OCI-LY1 (cell line): ENCODE measurements around the gene PCDHGB2.
"Not testable (repeated sequence)": the region's sequence is repeated elsewhere in the genome, so short reads cannot be mapped to it uniquely, and the experiment has no call there.

ENCODE experiments used
- H2AFZ ChIP-seq: fragments of 200-600 bp; sonication (generic), shearing (Covaris generic); 2 replicates; pipeline ENCODE4 v1.6.0; 2014; ENCODE audit warnings: antibody characterized with exemption, mild to moderate bottlenecking, low read length
- H3F3A ChIP-seq: fragments of 200-600 bp; sonication (generic), shearing (Covaris generic); 2 replicates; pipeline ENCODE4 v1.6.0; 2014; ENCODE audit warnings: mild to moderate bottlenecking, antibody characterized with exemption, low read length, moderate library complexity; ENCODE audit not compliant: insufficient read depth
- H3K27ac ChIP-seq: fragments of 200-600 bp; sonication (generic); 2 replicates; pipeline ENCODE4 v1.5.1; 2014; ENCODE audit warnings: low read length, mixed run types, mild to moderate bottlenecking, low read depth; ENCODE audit not compliant: poor library complexity, severe bottlenecking
- H3K27me3 ChIP-seq: fragments of 200-600 bp; sonication (generic); 2 replicates; pipeline ENCODE4 v1.6.0; 2014; ENCODE audit warnings: antibody characterized with exemption, mild to moderate bottlenecking, low read length, moderate library complexity; ENCODE audit not compliant: insufficient read depth
- H3K36me3 ChIP-seq: fragments of 200-600 bp; sonication (generic); 2 replicates; pipeline ENCODE4 v1.6.1; 2014; ENCODE audit warnings: mild to moderate bottlenecking, antibody characterized with exemption, low read length, moderate library complexity, mixed read lengths; ENCODE audit not compliant: insufficient read depth
- H3K4me1 ChIP-seq: fragments of 200-600 bp; sonication (generic); 2 replicates; pipeline ENCODE4 v1.5.1; 2014; ENCODE audit warnings: mild to moderate bottlenecking, low read length, moderate library complexity; ENCODE audit not compliant: insufficient read depth, severe bottlenecking
- H3K4me2 ChIP-seq: fragments of 200-600 bp; sonication (generic), shearing (Covaris generic); 2 replicates; pipeline ENCODE4 v1.6.1; 2014; ENCODE audit warnings: low read length
- H3K4me3 ChIP-seq: fragments of 200-600 bp; sonication (generic); 2 replicates; pipeline ENCODE4 v1.5.1; 2014; ENCODE audit warnings: low read length, low read depth, mild to moderate bottlenecking, mixed read lengths; ENCODE audit not compliant: poor library complexity, severe bottlenecking
- H3K79me2 ChIP-seq: fragments of 200-600 bp; shearing (Covaris generic); 2 replicates; pipeline ENCODE4 v1.6.1; 2016; ENCODE audit warnings: mixed run types, low read length, mixed read lengths; ENCODE audit not compliant: insufficient read depth
- H3K9ac ChIP-seq: fragments of 200-600 bp; sonication (generic), shearing (Covaris generic); 2 replicates; pipeline ENCODE4 v1.6.1; 2014; ENCODE audit warnings: mild to moderate bottlenecking, low read length, mixed read lengths
- H3K9me2 ChIP-seq: fragments of 200-600 bp; sonication (generic), shearing (Covaris generic); 2 replicates; pipeline ENCODE4 v1.6.1; 2014; ENCODE audit warnings: low read depth, mild to moderate bottlenecking, low read length, mixed read lengths
- H3K9me3 ChIP-seq: fragments of 200-600 bp; shearing (Covaris generic); 2 replicates; pipeline ENCODE4 v1.6.1; 2014; ENCODE audit warnings: low read length, mixed read lengths
- H4K20me1 ChIP-seq: fragments of 200-600 bp; sonication (generic), shearing (Covaris generic); 2 replicates; pipeline ENCODE4 v1.6.0; 2016; ENCODE audit warnings: mild to moderate bottlenecking, low read length; ENCODE audit not compliant: insufficient read depth
- EZH2 ChIP-seq: fragments of 200-600 bp; sonication (generic), shearing (Covaris generic); IDR thresholded peaks from 2 replicates; pipeline ENCODE4 v1.8.0; 2017; ENCODE audit warnings: borderline replicate concordance, mixed run types, mild to moderate bottlenecking, antibody characterized with exemption, low read length, moderate library complexity, mixed read lengths
- TF ChIP-seq, protein P1 (sequence below): fragments of 200-600 bp; sonication (generic), shearing (Covaris generic); IDR thresholded peaks from 2 replicates; pipeline ENCODE4 v1.5.1; 2017; ENCODE audit warnings: mild to moderate bottlenecking, antibody characterized with exemption, low read length, moderate library complexity, mixed read lengths

PCDHGB2 gene

GRCh38 chr5:141399555-141400258 is 39.9 kb downstream of the PCDHGB2 start:
- TF ChIP-seq EZH2, result no peak
- TF ChIP-seq, protein P1, sequence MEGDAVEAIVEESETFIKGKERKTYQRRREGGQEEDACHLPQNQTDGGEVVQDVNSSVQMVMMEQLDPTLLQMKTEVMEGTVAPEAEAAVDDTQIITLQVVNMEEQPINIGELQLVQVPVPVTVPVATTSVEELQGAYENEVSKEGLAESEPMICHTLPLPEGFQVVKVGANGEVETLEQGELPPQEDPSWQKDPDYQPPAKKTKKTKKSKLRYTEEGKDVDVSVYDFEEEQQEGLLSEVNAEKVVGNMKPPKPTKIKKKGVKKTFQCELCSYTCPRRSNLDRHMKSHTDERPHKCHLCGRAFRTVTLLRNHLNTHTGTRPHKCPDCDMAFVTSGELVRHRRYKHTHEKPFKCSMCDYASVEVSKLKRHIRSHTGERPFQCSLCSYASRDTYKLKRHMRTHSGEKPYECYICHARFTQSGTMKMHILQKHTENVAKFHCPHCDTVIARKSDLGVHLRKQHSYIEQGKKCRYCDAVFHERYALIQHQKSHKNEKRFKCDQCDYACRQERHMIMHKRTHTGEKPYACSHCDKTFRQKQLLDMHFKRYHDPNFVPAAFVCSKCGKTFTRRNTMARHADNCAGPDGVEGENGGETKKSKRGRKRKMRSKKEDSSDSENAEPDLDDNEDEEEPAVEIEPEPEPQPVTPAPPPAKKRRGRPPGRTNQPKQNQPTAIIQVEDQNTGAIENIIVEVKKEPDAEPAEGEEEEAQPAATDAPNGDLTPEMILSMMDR, result no peak
- Histone ChIP-seq H3K4me2 (no peak overlapping the region), H3K79me2 (no peaks in the 10 kb centered on the region), H3K9me3 (peaks cover 5% of the 10 kb centered on the region; the same call in 1 of the 2 replicates), H4K20me1 (no peaks in the 10 kb centered on the region), H3K9me2 (no peaks in the 10 kb centered on the region), H3K27me3 (no peaks in the 10 kb centered on the region), H3F3A (no peaks in the 10 kb centered on the region), H3K9ac (no peak overlapping the region), H3K4me3 (no peak overlapping the region), H3K4me1 (no peaks in the 10 kb centered on the region), H2AFZ (no peak overlapping the region), H3K36me3 (no peaks in the 10 kb centered on the region), H3K27ac (no peak overlapping the region)

GRCh38 chr5:141402553-141403243 is 42.9 kb downstream of the PCDHGB2 start, which contains the start of gene PCDHGA9:
Gene PCDHGA9, plus strand, starts transcription at chr5:141402778. Its CDS starts 175 bp downstream, at chr5:141402953.
- H3K9me2 ChIP-seq, result no peaks in the 10 kb centered on the region
- H3K4me2 ChIP-seq, result no peak within 1 kb of the TSS
- no peaks in the 10 kb centered on the region for H3K27me3 ChIP-seq
- H3K9me3 ChIP-seq, result peaks cover 5% of the 10 kb centered on the region; the same call in 1 of the 2 replicates
- TF ChIP-seq, protein P1, result no peak
- H3K79me2 ChIP-seq, result no peaks in the 10 kb centered on the region
- no peaks in the 10 kb centered on the region for H3F3A ChIP-seq
- H2AFZ ChIP-seq, result no peak within 1 kb of the TSS
- H3K36me3 ChIP-seq, result no peaks in the 10 kb centered on the region
- H3K9ac ChIP-seq, result no peak within 1 kb of the TSS
- no peaks in the 10 kb centered on the region for H4K20me1 ChIP-seq
- H3K4me1 ChIP-seq, result no peaks in the 10 kb centered on the region
- no peak within 1 kb of the TSS for H3K4me3 ChIP-seq
- H3K27ac ChIP-seq, result no peak within 1 kb of the TSS

GRCh38 chr5:141403387-141403786 is 43.6 kb downstream of the PCDHGB2 start:
- Histone ChIP-seq H3K27ac (no peak overlapping the region), H3K9me2 (no peaks in the 10 kb centered on the region), H2AFZ (no peak overlapping the region), H3F3A (no peaks in the 10 kb centered on the region), H3K79me2 (no peaks in the 10 kb centered on the region), H3K9me3 (peaks cover 5% of the 10 kb centered on the region; the same call in 1 of the 2 replicates), H3K27me3 (no peaks in the 10 kb centered on the region), H3K36me3 (no peaks in the 10 kb centered on the region), H3K4me1 (no peaks in the 10 kb centered on the region), H3K9ac (no peak overlapping the region), H3K4me2 (no peak overlapping the region), H4K20me1 (no peaks in the 10 kb centered on the region), H3K4me3 (no peak overlapping the region)
- TF ChIP-seq EZH2, result no peak

DNA sequence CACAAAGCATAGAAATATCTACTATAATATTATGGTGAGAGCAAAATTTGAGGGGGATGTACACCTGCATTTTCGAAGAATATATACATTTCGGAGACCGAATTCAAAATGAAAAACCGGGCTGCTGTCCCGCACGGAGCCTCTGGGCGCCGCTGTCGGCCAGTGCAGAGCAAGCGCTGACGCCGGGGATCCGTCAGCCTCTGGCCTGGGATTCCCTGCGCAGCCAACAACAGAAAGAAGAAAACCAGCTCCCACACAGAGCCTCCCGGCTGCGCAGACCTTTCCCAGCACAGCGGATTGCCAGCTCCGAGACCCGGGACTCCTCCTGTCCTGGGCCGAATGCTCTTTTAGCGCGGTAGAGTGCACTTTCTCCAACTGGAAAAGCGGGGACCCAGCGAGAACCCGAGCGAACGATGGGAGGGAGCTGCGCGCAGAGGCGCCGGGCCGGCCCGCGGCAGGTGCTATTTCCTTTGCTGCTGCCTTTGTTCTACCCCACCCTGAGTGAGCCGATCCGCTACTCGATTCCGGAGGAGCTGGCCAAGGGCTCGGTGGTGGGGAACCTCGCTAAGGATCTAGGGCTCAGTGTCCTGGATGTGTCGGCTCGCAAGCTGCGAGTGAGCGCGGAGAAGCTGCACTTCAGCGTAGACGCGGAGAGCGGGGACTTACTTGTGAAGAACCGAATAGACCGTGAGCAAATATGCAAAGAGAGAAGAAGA is 48.2 kb downstream of the PCDHGB2 start, which contains the start of gene PCDHGB6:
Gene PCDHGB6, plus strand, starts transcription at position 232 of the 716 bp plus-strand sequence. Its CDS starts 182 bp downstream, at position 414.
- not testable (repeated sequence) for H3K27ac ChIP-seq, H3K4me3 ChIP-seq, H3K27me3 ChIP-seq, H3K79me2 ChIP-seq, H3K36me3 ChIP-seq, H3K9me2 ChIP-seq, H3F3A ChIP-seq, H3K4me2 ChIP-seq, H3K4me1 ChIP-seq, H4K20me1 ChIP-seq, H3K9me3 ChIP-seq, H2AFZ ChIP-seq, H3K9ac ChIP-seq
